Frontal cortex (tissue), 4 donors: ENCODE measurements around the gene IGFN1. TPM values are rescaled to one million over a fixed set of nuclear protein-coding genes. Genes with fewer than 3 reads are reported as not detected.

ENCODE experiments used
- DNase-seq, 2 donors: peaks; one replicate each; pipeline ENCODE4 v3.0.0; 2012; ENCODE audit warnings: low spot score in 2 of 2
- FAIRE-seq: peaks from 2 replicates; lab custom pipeline; 2012; peaks lifted over from hg19 to GRCh38; lab: Jason Lieb, UNC
- total RNA-seq: library from RNA; depleted of rRNA; stranded (reverse); fragments of >200 nt; gene quantifications from one replicate; pipeline ENCODE4 v1.2.3, GENCODE V29; 2014
- donor health status: control.
- donor health status: control.
- donor health status: control.

IGFN1 gene
- total RNA-seq, 1 donor from 2014 or later = under 0.01 TPM

- DNase-seq = no peak
- FAIRE-seq = no peak
Measured at GRCh38 chr1:201214461-201214860, 23.8 kb downstream of the IGFN1 start.

DNA sequence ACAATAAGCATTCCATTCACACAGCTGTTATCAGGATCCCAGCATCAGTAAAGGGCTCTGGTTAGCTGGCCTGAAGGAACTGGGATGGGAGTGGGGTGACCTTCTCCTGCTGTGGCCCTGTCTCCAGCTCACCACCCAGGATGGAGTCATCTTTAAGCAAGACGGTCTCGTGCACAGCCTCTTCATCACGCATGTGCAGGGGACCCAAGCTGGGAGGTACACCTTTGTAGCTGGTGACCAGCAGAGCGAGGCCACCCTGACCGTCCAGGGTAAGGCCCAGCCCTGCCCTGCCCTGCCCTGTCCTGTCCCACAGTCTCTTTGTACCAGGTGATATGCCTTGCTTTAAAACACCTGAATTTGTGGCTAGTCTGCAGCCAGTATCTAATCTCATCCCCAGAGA is 24.3 kb downstream of the IGFN1 start:
- DNase-seq (no peak), FAIRE-seq (no peak)

GRCh38 chr1:201215531-201216357 is 25.1 kb downstream of the IGFN1 start:
- FAIRE-seq = no peak

DNA sequence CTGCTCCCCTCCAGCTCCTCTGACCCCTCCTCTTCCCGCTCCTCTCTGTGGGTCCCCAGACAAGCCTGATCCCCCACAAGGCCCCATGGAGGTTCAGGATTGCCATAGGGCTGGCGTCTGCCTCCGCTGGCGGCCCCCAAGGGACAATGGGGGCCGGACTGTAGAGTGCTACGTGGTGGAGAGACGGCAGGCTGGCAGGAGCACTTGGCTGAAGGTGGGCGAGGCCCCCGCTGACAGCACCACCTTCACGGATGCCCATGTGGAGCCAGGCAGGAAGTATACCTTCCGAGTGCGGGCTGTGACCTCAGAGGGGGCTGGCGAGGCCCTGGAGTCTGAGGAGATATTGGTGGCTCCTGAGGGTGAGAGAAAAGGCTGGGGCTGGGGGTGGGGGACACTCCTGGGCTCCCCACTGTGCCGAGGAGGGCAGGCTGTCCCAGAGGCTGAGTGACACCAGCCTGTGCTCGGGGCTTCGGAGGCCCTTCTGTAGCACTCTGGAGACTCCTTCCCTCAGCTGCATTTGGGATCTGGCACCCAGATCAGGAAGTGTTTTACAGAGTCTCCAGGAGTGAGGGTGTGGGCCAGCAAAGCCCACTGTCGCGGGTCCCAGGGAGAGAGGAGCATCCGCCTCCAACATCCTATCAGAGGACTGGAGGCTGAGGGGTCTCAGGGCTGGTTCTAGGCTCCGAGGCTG is 25.9 kb downstream of the IGFN1 start:
- DNase-seq = no peak
- FAIRE-seq = no peak

More at GRCh38 chr1:201215531-201216357, 25.1 kb downstream of the IGFN1 start:
- no peak for DNase-seq

DNA sequence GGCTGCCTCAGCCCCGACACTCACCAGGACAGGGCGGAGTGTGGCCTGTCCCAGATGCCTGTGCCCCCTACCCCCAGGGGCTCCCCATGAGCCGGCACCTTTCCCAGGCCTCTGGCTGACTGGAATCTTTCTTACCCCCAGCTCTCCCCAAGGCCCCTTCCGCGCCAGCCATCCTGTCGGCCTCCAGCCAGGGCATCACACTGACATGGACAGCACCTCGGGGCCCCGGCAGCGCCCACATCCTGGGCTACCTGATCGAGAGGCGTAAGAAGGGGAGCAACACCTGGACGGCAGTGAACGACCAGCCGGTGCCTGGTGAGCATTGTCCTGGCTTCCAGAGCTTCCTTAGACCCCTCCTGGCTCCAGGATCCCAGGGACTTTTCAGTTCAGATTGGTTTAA is 26.5 kb downstream of the IGFN1 start:
- DNase-seq (no peak), FAIRE-seq (no peak)

GRCh38 chr1:201217851-201218250 is 27.2 kb downstream of the IGFN1 start:
- DNase-seq (no peak), FAIRE-seq (no peak)

DNA sequence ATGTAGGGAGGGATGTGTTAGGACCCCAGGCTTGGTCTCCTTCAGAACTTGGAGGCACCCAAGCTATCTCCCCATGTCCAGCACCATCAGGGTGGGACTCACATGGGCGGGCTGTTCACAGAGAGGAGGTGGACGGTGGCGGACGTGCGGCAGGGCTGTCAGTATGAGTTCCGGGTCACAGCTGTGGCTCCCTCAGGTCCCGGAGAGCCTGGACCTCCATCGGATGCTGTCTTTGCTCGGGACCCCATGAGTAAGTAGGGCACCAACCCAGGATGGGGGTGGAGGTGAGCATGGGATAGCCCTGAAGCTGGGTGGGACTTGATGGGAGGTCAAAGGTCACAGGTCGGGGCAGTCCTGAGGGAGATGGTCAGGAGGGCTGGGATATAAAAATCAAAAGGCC is 27.8 kb downstream of the IGFN1 start:
- DNase-seq (no peak), FAIRE-seq (no peak)

- FAIRE-seq = no peak
- no peak for DNase-seq
Measured at GRCh38 chr1:201219481-201220387, 29.1 kb downstream of the IGFN1 start.

DNA sequence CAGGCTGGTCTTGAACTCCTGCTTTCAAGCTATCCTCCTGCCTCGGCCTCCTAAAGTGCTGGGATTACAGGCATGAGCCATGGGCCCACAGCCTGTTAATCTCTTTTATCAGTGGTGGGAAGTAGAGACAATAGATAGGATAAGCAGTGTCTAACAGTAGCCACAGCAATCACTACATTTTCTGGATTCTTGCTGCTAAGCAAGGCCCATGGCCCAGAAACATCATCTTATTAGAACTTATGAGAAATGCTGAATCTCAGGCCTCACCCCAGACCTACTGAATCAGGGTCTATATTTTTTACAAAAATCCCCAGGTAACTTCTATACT is 29.7 kb downstream of the IGFN1 start:
- FAIRE-seq = no peak
- DNase-seq = no peak

DNA sequence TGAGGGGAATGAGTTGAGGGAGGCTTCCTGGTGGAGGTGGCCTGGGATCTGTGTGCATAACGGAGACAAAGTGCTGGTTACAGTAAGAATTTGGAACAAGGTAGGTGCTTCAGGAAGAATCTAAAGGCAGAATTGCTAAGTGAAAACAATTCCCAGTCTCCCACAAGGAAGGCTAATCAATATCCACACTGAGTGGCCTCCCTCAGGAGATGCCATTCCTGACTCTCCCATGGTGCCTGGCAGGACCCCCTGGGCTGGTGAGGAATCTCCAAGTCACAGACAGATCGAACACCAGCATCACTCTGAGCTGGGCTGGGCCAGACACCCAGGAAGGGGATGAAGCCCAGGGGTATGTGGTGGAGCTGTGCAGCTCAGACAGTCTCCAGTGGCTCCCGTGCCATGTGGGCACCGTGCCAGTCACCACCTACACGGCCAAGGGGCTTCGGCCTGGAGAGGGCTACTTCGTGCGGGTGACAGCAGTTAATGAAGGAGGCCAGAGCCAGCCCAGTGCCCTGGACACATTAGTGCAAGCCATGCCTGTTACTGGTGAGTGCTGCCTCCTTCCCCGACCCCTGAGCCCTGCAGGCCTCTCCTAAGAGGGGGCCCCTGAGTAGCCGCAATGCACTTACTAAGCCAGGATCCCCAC is 30.7 kb downstream of the IGFN1 start:
- DNase-seq (no peak), FAIRE-seq (no peak)

DNA sequence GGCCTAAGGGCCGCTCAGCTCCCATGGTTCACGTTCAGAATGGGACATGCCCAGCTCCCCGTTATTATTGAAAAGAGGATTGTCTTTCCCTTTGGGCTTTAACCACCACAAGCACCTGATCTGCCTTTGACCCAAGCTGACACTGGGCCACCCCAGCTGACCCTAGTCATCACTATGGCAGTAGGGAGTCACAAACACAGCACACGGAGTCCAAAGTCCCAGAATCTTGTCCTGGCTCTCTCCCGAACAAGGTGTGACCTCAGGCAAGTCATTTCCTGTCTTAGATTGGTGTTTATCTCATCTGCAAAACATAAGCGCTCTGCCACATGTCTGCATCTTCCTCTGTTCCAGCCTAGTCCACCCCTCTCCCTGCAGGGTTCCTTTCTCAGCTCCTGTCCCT is 31.5 kb downstream of the IGFN1 start:
- DNase-seq = no peak
- no peak for FAIRE-seq

DNA sequence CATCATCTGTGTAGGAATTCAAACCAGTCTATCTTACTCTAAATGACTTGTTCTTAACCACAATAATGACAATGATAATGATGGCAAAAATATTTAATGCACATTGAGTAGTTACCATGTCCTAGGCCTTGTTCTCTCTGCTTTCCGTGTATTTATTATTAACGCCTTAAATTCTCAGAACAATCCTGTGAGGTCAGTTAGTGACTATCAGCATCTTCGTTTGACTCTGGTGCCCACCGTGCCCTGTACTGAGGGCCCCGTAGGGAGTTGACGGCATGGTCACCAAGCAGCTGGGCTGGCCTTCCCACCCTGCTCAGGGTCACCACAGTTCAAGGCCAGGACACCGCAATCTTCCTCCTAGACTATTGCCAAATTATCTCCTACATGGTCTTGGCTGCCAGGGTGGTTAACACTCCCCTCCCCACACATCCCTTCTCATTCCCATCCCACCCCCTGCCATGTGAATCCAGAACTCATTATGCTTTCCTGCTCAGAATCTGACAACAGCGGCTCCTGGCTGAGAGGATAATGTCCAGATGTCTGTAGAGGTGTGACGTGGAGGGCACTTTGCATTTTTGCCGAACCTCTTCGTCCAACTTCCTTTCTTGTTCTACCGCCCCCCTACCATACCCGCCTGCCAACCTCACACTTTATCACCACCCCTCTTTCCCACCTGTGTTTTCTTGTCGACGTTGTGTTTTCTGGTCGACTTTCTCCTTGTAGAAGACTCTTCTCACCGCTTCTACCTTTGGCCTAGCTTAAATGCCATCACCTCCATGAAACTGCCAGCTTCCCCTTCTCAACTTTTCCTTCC is 33.4 kb downstream of the IGFN1 start:
- no peak for DNase-seq
- FAIRE-seq = no peak

GRCh38 chr1:201224666-201225370 is 34.2 kb downstream of the IGFN1 start:
- FAIRE-seq (no peak), DNase-seq (no peak)

GRCh38 chr1:201226178-201226514 is 35.5 kb downstream of the IGFN1 start:
- no peak for DNase-seq
- no peak for FAIRE-seq

- no peak for FAIRE-seq
- DNase-seq = no peak
Measured at GRCh38 chr1:201226859-201227488, 36.4 kb downstream of the IGFN1 start.

DNA sequence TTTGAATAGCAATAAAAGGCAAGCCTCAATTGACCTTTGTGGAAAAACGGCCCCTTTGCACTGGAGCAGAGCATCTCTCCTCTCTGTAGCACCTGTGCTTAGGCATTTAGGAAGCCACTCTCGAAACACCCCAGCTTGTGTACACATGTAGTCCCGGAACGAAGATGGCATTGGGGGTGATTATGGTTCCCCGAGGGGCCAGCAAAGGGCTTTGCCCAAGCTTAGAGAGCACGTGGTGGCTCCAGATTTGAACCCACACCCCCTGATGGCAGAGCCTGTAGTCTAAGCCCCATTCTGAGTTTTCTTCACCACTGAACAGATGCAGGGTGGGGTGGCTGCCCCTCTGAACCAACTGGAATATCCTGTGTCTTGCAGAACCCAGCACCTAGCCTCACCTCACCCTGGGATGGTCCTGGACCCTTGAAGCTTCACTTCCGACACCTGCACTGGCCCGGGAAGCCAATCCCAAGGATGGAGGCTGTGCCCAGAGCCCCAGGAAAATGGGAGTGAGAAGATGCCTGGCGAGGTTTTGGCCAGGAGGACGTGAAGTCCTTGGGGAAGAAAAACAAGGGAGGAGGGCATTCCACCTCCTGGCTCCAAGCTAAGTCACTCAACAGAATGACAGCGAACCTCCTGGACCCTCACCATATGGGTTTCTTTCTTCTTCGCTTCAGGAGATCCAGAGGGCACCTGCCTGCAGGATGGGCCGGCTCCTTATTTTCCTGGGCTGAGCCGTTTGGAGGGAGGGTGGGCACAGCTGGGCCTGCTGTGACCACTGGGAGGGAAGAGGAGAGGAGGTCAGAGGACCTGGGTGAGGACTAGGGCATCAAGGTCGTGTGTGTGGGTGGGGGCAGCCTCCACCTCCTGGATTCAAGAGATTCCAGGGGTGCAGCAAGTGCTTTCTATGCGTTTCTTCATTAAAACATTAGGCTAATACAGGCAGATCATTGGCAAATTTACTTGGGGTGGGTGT is 37.7 kb downstream of the IGFN1 start:
- FAIRE-seq = no peak
- no peak for DNase-seq

DNA sequence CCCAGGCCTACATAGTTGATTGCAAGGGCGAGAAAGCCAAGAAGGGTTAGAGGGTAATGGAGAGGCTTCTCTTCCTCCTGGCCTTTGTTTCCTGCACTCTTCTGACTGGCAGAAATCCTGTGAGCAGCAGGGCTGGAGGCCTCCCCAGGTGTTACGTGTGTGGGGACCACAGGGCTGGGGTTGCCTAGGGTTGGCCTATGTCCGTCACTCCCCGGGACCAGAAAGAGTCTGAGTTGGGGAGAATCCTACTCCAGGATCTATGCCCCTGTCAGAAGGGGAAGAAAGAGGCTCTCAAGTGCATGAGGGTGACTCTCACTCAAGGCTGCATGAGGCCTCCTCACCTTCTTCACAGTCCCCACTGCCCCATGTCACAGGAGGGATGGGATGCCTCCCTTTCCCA is 38.5 kb downstream of the IGFN1 start:
- FAIRE-seq (no peak), DNase-seq (no peak)
